Amygdala (tissue), 56 donors: ENCODE measurements around the gene NEGR1.
A peak's percentile ranks its signal among the peaks of the same experiment; 100 is the strongest.

ENCODE experiments used
- DNase-seq, 56 donors: peaks; one replicate each; lab custom pipeline; 2025; lab: John Stamatoyannopoulos, UW

The NEGR1 gene

GRCh38 chr1:71593523-71593922 is 688.8 kb downstream of the NEGR1 start:
- DNase-seq: no peak

DNA sequence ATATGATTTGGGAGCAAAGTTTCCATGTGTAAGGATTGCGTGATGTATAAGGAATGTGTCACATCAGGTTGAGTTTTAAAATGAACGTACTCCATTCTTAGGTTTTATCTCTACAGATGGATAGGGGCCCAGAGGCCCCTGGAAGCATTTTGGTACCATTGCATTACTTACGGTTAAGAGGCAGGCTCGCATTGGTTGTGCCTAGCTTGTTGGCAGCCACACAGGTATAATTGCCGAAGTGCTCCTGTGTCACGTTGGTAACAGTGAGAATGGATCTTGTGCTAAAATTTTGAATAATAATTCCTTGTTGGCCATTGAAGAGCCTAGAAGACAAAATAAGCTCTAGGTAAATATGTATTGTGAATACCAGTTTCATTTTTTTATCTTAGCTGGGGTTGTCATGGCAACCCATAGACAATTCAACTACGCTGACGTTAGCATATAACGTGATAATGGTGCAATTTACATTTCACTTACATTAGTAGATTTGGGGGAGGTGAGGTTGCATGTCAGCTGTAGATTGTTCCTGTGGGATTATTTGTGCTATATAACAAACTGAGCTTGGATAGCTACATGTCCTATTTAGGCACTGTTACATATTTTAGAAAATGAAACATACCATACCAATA is 689.6 kb downstream of the NEGR1 start:
- no peak for DNase-seq

- no peak for DNase-seq
These were observed 693.3 kb downstream of the NEGR1 start for GRCh38 chr1:71589005-71589404.

DNA sequence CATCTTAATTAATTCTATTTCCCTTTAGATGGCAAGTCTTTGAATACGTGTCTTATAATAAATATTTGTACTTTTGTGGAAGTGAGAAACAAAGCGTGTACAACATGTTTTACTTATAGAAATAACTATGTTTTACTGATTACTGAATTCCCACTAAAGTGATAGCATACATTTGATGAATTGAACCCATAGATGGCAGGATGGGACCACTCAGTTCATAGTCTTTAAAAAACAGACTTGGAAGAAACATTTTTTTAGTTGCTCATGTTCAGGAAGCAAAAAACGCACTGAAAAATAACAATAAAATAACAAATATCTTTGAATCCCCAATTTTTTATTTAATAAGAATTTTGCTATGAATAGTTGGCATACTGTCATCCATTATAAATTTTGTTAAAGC is 694.4 kb downstream of the NEGR1 start:
- peak in 1 of 56 donors; percentile 24 for DNase-seq

DNA sequence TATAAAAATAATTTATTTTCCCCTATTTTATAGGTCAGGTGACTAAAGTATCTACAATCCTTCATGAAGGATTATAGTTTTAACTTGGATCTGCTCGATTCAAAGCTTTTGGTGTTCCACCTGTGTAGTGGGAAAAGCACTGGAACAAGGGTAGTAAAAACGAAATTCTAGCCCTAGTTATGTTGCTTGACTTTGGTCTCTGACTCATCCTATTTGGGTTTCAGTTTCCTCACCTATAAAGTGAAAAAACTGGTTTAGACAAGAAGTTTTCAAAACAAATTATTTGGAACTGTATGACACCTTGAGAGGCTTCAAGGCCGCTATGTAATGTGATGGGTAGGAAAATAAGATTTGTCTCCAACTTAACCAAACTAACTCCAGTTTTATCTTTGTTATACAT is 696.3 kb downstream of the NEGR1 start:
- DNase-seq: no peak

- no peak for DNase-seq
These were observed 698.6 kb downstream of the NEGR1 start for GRCh38 chr1:71583756-71584155.

DNA sequence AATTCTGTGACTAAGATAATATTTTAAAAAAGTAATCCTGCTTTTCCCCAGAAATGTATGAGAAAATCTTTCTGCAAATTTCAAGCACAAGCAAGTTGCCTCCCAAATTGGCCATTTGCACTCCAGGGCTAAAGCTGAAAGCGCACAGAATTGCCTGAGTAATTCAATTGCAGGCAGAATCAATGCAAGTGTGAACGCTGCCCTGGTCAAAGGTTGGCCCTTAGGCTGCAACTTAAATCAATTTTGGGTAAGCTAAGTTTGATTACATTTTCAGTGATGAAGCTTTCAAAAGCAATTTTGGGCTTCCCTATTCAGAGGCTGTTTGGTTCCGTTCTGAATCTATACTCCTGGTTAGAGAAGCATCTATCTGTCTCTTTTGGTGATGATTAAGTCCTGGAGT is 699.7 kb downstream of the NEGR1 start:
- DNase-seq: no peak

- DNase-seq: no peak
These were observed 704.7 kb downstream of the NEGR1 start for GRCh38 chr1:71577451-71578131.

DNA sequence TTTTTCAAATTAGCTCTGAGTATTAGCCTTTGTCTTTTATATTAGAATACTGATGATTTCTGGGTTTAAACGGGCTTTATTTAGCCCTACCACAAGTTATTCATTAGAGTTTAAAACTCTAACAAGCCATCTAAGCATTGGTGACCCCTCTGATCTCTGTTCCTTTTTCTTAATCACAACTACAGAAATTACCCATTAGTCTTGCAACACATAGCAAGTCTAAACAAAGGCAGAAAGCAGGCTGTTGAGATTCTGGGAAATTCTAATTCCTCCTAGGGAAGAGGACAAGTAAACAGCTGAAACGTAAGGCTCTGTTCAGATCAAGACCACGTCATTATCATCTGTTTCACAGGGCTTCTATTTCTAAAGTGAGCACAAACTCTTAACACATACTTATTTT is 710.3 kb downstream of the NEGR1 start:
- no peak for DNase-seq

GRCh38 chr1:71566413-71566812 is 715.9 kb downstream of the NEGR1 start:
- DNase-seq: no peak

DNA sequence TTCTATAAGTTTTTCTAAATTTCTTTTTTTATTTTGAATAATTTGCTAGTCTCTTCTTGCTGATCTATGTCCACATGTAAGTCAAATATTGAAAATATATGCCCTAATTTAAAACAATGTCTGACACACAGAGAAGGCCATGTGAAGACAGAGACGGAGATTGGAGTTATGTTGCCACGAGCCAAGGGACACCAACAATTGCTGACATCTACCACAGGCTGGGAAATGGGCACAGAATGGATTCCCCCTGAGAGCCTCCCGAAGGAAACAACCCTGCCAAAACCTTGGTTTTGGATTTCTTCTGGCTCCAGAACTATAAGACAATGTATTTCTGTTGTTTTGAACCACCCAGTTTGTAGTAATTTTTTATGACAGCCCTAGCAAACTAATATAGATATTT is 716.5 kb downstream of the NEGR1 start:
- no peak for DNase-seq

DNA sequence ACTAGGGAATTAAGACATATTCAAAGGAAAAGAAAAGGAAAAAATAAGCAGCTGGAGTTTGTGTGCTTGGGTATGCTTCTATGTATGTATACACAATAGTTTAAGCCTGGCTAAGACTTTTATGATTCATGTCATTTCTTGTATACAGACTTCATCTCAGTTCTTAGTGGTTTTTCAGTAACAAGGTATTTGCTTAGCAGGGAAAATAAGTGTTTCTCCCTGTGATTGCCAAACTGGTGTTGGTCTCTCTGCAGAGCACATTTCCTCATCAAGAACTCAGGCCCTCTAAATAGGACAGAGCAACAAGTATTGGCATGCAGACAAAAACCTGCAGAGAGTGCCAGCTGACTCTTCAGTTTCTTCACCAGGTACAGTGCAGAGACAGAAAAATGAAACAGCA is 717.1 kb downstream of the NEGR1 start:
- DNase-seq: no peak

DNA sequence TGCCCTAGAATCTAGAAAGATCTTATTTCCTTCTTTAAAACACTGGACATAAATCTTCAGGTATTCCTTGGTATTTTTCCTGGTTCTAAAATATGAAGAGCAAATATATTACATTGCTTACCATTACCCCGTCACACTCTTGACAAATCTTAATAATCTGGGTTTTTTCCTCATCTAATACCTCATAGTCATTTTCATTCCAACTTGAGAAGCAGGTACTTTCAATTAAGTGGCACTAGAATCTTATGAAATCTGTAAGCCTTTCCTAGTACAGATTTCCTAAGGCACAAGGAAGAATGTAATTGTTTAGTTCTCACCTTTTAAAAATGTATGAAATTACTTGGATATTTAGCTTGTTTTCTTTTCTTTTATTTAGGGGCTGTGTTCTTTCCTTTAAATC is 720.0 kb downstream of the NEGR1 start:
- no peak for DNase-seq

GRCh38 chr1:71561729-71562128 is 720.6 kb downstream of the NEGR1 start:
- DNase-seq: no peak

GRCh38 chr1:71561206-71561605 is 721.1 kb downstream of the NEGR1 start:
- DNase-seq: no peak

- DNase-seq: no peak
These were observed 722.5 kb downstream of the NEGR1 start for GRCh38 chr1:71559880-71560279.

DNA sequence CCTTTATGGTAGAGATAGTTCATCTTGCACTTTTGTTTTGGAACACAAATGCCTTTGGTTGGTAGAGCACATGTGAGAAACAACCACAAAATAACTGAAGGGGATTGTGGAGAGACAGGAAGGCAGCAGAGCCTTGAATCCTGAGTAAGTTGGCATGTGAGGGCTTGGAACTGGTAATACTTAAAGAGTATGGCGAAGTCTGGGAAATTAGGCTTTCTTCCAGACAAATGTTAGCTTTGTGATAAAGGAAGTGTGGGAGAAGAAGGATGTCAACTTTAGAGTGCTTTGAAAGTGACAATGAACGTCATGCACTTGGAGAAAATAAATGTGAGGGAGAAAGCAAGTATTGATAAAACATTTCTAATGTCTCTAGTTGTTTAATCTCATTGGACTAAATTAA is 725.2 kb downstream of the NEGR1 start:
- DNase-seq: no peak

DNA sequence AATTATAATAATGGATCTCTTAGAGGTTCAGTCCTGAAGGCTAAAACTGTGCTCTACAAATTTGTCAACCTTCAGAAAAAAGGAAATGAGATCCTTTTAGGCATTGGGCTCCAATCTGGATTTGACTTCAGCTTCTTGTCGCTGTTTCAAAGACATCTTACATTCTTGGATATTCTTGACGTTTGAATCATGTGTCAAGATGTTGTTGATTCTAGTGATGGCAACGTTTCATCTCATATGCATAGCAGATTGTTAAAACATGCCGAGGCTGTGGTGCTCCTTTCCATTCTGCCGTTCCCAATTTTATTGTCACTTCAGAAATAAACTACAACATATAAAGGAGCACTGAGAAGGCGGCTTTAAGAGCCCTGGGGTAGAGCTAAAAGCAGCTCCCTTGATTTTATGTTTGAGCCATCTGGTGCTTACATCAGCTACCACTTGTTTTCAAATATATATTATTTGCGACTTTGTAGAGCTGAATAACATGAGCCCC is 733.9 kb downstream of the NEGR1 start:
- peak in 2 of 56 donors; percentile 1 to 2 for DNase-seq

GRCh38 chr1:71542155-71542554 is 740.2 kb downstream of the NEGR1 start:
- no peak for DNase-seq

DNA sequence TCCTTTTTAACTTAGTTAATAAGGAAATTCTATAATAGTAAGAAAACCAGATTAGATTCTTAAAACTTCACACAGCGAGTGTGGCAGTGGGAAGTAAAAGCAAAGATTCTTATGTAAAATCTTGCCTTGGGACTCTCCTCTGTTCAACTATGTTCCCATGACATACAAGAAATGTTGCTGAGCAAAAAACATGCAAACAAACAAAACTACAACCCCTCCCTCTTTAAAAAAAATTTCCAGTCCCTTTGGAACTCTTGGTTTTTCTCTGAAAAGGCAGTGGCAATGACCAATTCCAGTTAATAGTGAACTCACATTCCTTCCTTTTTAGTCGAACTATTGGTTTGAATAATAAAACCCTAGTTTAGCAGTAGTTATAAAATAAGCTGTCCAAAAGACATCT is 748.4 kb downstream of the NEGR1 start:
- DNase-seq: no peak

- no peak for DNase-seq
These were observed 750.0 kb downstream of the NEGR1 start for GRCh38 chr1:71532343-71532742.

- DNase-seq: no peak
These were observed 755.5 kb downstream of the NEGR1 start for GRCh38 chr1:71526824-71527223.
